ENCODE results near the gene PEX7. TPM values are rescaled to one million over a fixed set of nuclear protein-coding genes. Genes with fewer than 3 reads are reported as not detected.

The PEX7 gene
- polyA plus RNA-seq, 1 experiment: 8.9 TPM

GRCh38 chr6:136859430-136859829 lies 37.0 kb downstream of the PEX7 start:
- no peak for DNase-seq (ENCODE audit: low read depth, low spot score)
- H3K27ac ChIP-seq (ENCODE audit: low read depth, low read length): no peak overlapping the region
- H3K4me3 ChIP-seq (ENCODE audit: low read depth, low read length): no peak overlapping the region
- H3K27me3 ChIP-seq (ENCODE audit: control insufficient read depth, insufficient read depth, low read length): no peaks in the 10 kb centered on the region
- TF ChIP-seq, protein P1, sequence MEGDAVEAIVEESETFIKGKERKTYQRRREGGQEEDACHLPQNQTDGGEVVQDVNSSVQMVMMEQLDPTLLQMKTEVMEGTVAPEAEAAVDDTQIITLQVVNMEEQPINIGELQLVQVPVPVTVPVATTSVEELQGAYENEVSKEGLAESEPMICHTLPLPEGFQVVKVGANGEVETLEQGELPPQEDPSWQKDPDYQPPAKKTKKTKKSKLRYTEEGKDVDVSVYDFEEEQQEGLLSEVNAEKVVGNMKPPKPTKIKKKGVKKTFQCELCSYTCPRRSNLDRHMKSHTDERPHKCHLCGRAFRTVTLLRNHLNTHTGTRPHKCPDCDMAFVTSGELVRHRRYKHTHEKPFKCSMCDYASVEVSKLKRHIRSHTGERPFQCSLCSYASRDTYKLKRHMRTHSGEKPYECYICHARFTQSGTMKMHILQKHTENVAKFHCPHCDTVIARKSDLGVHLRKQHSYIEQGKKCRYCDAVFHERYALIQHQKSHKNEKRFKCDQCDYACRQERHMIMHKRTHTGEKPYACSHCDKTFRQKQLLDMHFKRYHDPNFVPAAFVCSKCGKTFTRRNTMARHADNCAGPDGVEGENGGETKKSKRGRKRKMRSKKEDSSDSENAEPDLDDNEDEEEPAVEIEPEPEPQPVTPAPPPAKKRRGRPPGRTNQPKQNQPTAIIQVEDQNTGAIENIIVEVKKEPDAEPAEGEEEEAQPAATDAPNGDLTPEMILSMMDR (IDR thresholded peaks at IDR 0.05; ENCODE audit: low read depth, low read length): no peak
- no peaks in the 10 kb centered on the region for H3K9me3 ChIP-seq (ENCODE audit: control insufficient read depth, insufficient read depth, low read length)
- ChIA-PET CTCF (interaction anchor here (1.4 to 2.2 kb wide), 2 partner anchors 14 to 154 kb away, joined by 4 to 13 read pairs; no protein-coding TSS in a partner anchor), POLR2A (no interaction called here)

DNA sequence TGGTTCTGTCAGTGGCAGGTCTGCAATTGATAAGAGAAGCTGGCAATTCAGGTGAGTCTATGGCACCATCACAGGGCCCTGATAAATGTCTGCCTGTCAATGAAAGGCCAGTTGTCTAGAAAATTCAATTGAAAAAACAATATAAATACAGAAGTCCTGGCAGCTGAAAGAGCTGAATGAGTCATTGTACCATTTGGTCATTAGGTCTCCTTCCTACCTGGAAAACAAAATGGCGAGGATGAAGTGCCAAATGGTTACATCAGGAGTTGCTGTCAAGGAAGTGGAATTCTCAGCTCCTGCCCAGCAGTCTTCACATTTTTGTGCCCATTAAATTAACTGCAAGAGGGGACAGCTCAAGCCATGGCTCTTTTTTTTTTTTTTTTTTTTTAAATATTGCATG lies 37.7 kb downstream of the PEX7 start:
- ChIA-PET POLR2A (interaction anchor here (0.7 kb wide), 1 partner anchor 564 kb away, joined by 4 read pairs; no protein-coding TSS in a partner anchor), CTCF (interaction anchor here (0.6 to 2.2 kb wide), 4 partner anchors 14 to 411 kb away, joined by 3 to 13 read pairs (median 4); no protein-coding TSS in a partner anchor)
- no peak for DNase-seq (ENCODE audit: low read depth, low spot score)
- H3K27ac ChIP-seq (ENCODE audit: low read depth, low read length): no peak overlapping the region
- TF ChIP-seq, protein P1 (IDR thresholded peaks at IDR 0.05; ENCODE audit: low read depth, low read length): no peak
- H3K27me3 ChIP-seq (ENCODE audit: control insufficient read depth, insufficient read depth, low read length): no peaks in the 10 kb centered on the region
- no peaks in the 10 kb centered on the region for H3K9me3 ChIP-seq (ENCODE audit: control insufficient read depth, insufficient read depth, low read length)
- H3K4me3 ChIP-seq (ENCODE audit: low read depth, low read length): no peak overlapping the region

DNA sequence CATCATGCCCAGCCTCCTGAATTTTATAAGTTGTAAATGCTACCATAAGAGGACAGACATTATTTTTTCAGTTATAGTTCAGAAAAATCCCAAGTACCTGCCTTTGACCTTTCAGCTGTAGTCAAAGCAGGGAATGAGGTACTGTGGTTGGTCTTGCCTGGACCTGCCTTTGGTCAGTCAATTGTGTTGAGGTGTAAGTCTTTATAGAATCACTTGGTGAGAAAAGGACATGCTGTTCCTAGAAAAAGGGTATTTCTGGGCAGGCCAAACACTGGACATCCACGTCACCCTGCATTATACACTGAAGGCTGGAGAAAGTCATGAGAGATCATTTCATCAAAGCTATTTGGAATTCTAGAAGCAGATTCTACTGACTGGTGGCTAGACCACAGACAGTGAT lies 40.3 kb downstream of the PEX7 start:
- no peak for DNase-seq (ENCODE audit: low read depth, low spot score)
- Histone ChIP-seq H3K27ac (ENCODE audit: low read depth, low read length) (no peak overlapping the region), H3K27me3 (ENCODE audit: control insufficient read depth, insufficient read depth, low read length) (no peaks in the 10 kb centered on the region), H3K4me3 (ENCODE audit: low read depth, low read length) (no peak overlapping the region), H3K9me3 (ENCODE audit: control insufficient read depth, insufficient read depth, low read length) (no peaks in the 10 kb centered on the region)
- CTCF ChIA-PET: interaction anchor here (0.7 kb wide), 1 partner anchor 17 kb away, joined by 5 read pairs; no protein-coding TSS in a partner anchor
- TF ChIP-seq, protein P1 (IDR thresholded peaks at IDR 0.05; ENCODE audit: low read depth, low read length): no peak
- POLR2A ChIA-PET: no interaction called here

DNA sequence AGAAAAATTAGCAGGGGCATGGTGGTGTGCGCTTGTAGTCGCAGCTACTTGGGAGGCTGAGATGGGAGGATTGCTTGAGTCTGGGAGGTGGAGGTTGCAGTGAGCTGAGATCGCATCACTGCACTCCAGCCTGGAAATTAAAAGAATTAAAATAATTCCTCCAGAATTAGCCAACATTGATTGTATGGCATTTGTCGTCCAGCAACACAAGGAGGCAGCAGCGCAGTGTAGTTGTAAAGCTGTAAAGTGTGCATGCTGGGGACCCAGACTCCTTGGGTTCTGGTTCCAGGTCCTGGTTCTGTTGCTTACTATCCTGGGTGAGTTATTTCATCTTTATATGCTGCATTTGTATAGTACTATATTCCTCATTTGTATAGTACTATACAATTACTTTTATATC lies 41.4 kb downstream of the PEX7 start:
- ChIA-PET CTCF (interaction anchor here (3.3 kb wide), 1 partner anchor 18 kb away, joined by 9 read pairs; no protein-coding TSS in a partner anchor), POLR2A (no interaction called here)
- Histone ChIP-seq H3K9me3 (ENCODE audit: control insufficient read depth, insufficient read depth, low read length) (no peaks in the 10 kb centered on the region), H3K4me3 (ENCODE audit: low read depth, low read length) (no peak overlapping the region), H3K27me3 (ENCODE audit: control insufficient read depth, insufficient read depth, low read length) (no peaks in the 10 kb centered on the region), H3K27ac (ENCODE audit: low read depth, low read length) (no peak overlapping the region)
- TF ChIP-seq, protein P1 (IDR thresholded peaks at IDR 0.05; ENCODE audit: low read depth, low read length): no peak
- no peak for DNase-seq (ENCODE audit: low read depth, low spot score)

DNA sequence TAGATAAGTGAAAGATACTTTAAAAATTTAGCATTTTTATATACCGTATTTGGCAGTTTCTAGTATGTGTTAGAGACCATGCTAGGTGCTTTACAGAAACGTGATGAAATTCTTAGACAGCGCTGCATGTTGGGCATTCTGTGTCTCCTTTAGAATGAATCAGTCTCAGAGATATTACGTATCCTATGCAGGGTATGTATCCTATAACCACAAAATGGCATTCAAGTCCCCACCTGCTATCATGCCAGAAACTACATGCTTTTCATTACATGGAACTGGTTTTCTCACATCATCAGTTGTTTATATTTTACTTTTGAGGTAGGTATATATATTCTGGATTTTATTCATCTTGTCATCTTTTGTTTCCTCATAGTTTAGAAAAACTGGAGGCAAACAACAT lies 42.3 kb downstream of the PEX7 start:
- DNase-seq (ENCODE audit: low read depth, low spot score): no peak
- ChIA-PET CTCF (interaction anchor here (3.3 kb wide), 1 partner anchor 19 kb away, joined by 9 read pairs; no protein-coding TSS in a partner anchor), POLR2A (no interaction called here)
- no peak overlapping the region for H3K27ac ChIP-seq (ENCODE audit: low read depth, low read length)
- no peaks in the 10 kb centered on the region for H3K9me3 ChIP-seq (ENCODE audit: control insufficient read depth, insufficient read depth, low read length)
- TF ChIP-seq, protein P1 (IDR thresholded peaks at IDR 0.05; ENCODE audit: low read depth, low read length): no peak
- H3K27me3 ChIP-seq (ENCODE audit: control insufficient read depth, insufficient read depth, low read length): no peaks in the 10 kb centered on the region
- H3K4me3 ChIP-seq (ENCODE audit: low read depth, low read length): no peak overlapping the region
